Gastroesophageal sphincter (tissue), 4 donors: ENCODE data around the gene ARL6IP4. TPM values are rescaled to one million over a fixed set of nuclear protein-coding genes. Genes with fewer than 3 reads are reported as not detected.

Experiments used
- ATAC-seq: fragments of 150-250 bp; one replicate; pipeline ENCODE4 v1.9.1; 2016; ENCODE audit warnings: mild to moderate bottlenecking, moderate library complexity
- H3K27ac ChIP-seq, 4 donors: fragments of 200-600 bp; sonication (generic) in 3 of 4; 1 replicate in 3 of 4; 2 replicates in 1 of 4; pipeline ENCODE4 v1.5.1; 2016 to 2019
- H3K27me3 ChIP-seq: fragments of 200-600 bp; sonication (generic); one replicate; pipeline ENCODE4 v1.5.1; 2019
- H3K36me3 ChIP-seq, 2 donors: fragments of 200-600 bp; sonication (generic); one replicate each; pipeline ENCODE4 v1.5.1; 2019; ENCODE audit warnings: control low read depth in 1 of 2
- H3K4me1 ChIP-seq, 3 donors: fragments of 200-600 bp; sonication (generic); 1 replicate in 2 of 3; 2 replicates in 1 of 3; pipeline ENCODE4 v1.5.1; 2016 to 2019; ENCODE audit warnings: control low read depth in 2 of 3
- H3K4me3 ChIP-seq, 2 donors: fragments of 200-600 bp; sonication (generic); one replicate each; pipeline ENCODE4 v1.5.1; 2019; ENCODE audit warnings: mild to moderate bottlenecking in 1 of 2, moderate library complexity in 1 of 2
- H3K9me3 ChIP-seq, 3 donors: fragments of 200-600 bp; sonication (generic); one replicate each; pipeline ENCODE4 v1.5.1; 2017 to 2019; ENCODE audit warnings: control low read depth in 2 of 3
- CTCF ChIP-seq, 4 experiments: fragments of 200-600 bp in 2 of 4; fragments of 450-650 bp in 2 of 4; sonication (generic) in 1 of 4; IDR thresholded peaks; one replicate each; pipeline ENCODE4 v1.5.1; 2017 to 2019; ENCODE audit warnings: antibody characterized with exemption in 4 of 4, mild to moderate bottlenecking in 2 of 4, moderate library complexity in 2 of 4
- EP300 ChIP-seq: sonication (generic); formaldehyde crosslinking; IDR thresholded peaks from one replicate; pipeline ENCODE4 v1.6.1; 2017; ENCODE audit warnings: antibody characterized with exemption, mild to moderate bottlenecking
- POLR2A ChIP-seq, 2 donors: fragments of 450-650 bp; IDR thresholded peaks; one replicate each; pipeline ENCODE4 v1.6.1; 2017; ENCODE audit warnings: antibody characterized with exemption in 2 of 2, mild to moderate bottlenecking in 2 of 2, moderate library complexity in 1 of 2
- POLR2AphosphoS5 ChIP-seq: sonication (generic); formaldehyde crosslinking; IDR thresholded peaks from one replicate; pipeline ENCODE4 v1.6.1; 2017; ENCODE audit warnings: antibody characterized with exemption
- WGBS, 2 donors: methylation state at CpG; one replicate each; pipeline ENCODE4 v1.1.5; 2018; ENCODE audit warnings: low coverage in 1 of 2; 5-methylcytosine and 5-hydroxymethylcytosine counted together
- total RNA-seq, 4 donors: library from RNA; depleted of rRNA; stranded (reverse); fragments of >200 nt; gene quantifications; one replicate each; pipeline ENCODE4 v1.1.0, GENCODE V29; 2016

The ARL6IP4 gene
- total RNA-seq: 100 to 1,000 TPM; 251 to 343 (median 302) TPM

- Histone ChIP-seq H3K4me1 (peaks cover 2 to 93% (median 67%) of the 10 kb centered on the region in 3 donors), H3K4me3 (peak within 1 kb of the TSS; percentile 77 to 95), H3K27me3 (no peaks in the 10 kb centered on the region), H3K9me3 (no peaks in the 10 kb centered on the region), H3K36me3 (peaks cover 0 to 48% of the 10 kb centered on the region in 2 donors), H3K27ac (peak within 1 kb of the TSS; percentile 83 to 92 (median 89))
- no CpG with 5 or more reads among the region's 96 CpGs for WGBS, 2 donors
- TF ChIP-seq POLR2AphosphoS5: peak; percentile 39
- no peak for TF ChIP-seq EP300
- TF ChIP-seq POLR2A (IDR thresholded peaks at IDR 0.05): peak; percentile 66 to 70
- TF ChIP-seq CTCF (IDR thresholded peaks at IDR 0.05): peak in 3 of 4 experiments; percentile 8 to 24 (median 19)
- peak; percentile 77 for ATAC-seq
These were observed at the start of gene ARL6IP4 for GRCh38 chr12:122980183-122981035. Gene ARL6IP4, plus strand, starts transcription at chr12:122980681. Its CDS starts 459 bp downstream, at chr12:122981140.

- WGBS, 2 donors: no CpG with 5 or more reads among the region's 8 CpGs
- no peaks in the 10 kb centered on the region for H3K9me3 ChIP-seq
- H3K4me1 ChIP-seq: no peaks in the 10 kb centered on the region
- ATAC-seq: no peak
- no peaks in the 10 kb centered on the region for H3K27me3 ChIP-seq
- H3K4me3 ChIP-seq: no peak overlapping the region
- TF ChIP-seq EP300 (no peak), CTCF (IDR thresholded peaks at IDR 0.05) (no peak), POLR2AphosphoS5 (no peak), POLR2A (IDR thresholded peaks at IDR 0.05) (no peak)
- H3K27ac ChIP-seq: no peak overlapping the region
- peaks cover 0 to 45% of the 10 kb centered on the region in 2 donors for H3K36me3 ChIP-seq
These were observed 48.3 kb upstream of the ARL6IP4 start for GRCh38 chr12:122932207-122932606.

GRCh38 chr12:122934722-122935121 lies 45.8 kb upstream of the ARL6IP4 start:
- no peak overlapping the region for H3K27ac ChIP-seq
- no peaks in the 10 kb centered on the region for H3K9me3 ChIP-seq
- TF ChIP-seq POLR2AphosphoS5: no peak
- no peak for TF ChIP-seq EP300
- TF ChIP-seq CTCF (IDR thresholded peaks at IDR 0.05): no peak
- H3K4me3 ChIP-seq: no peak overlapping the region
- no peaks in the 10 kb centered on the region for H3K4me1 ChIP-seq
- ATAC-seq: no peak
- no peaks in the 10 kb centered on the region for H3K27me3 ChIP-seq
- 53 to 73% methylated on average over 2 to 3 of the region's 3 CpGs for WGBS, 2 donors
- peaks cover 0 to 47% of the 10 kb centered on the region in 2 donors for H3K36me3 ChIP-seq

- 71% methylated on average over 1 of the region's 8 CpGs; no CpG with 5 or more reads in 1 of the 2 donors for WGBS, 2 donors
- Histone ChIP-seq H3K27ac (no peak overlapping the region), H3K4me3 (no peak overlapping the region), H3K36me3 (peaks cover 0 to 48% of the 10 kb centered on the region in 2 donors), H3K4me1 (no peaks in the 10 kb centered on the region), H3K9me3 (no peaks in the 10 kb centered on the region), H3K27me3 (no peaks in the 10 kb centered on the region)
- TF ChIP-seq POLR2AphosphoS5: no peak
- no peak for TF ChIP-seq POLR2A (IDR thresholded peaks at IDR 0.05)
- no peak for TF ChIP-seq EP300
- TF ChIP-seq CTCF (IDR thresholded peaks at IDR 0.05): no peak
- no peak for ATAC-seq
These were observed 45.2 kb upstream of the ARL6IP4 start for GRCh38 chr12:122935318-122935717.
